ENCODE results near the gene ATP5F1C. TPM values are rescaled to one million over a fixed set of nuclear protein-coding genes. Genes with fewer than 3 reads are reported as not detected.

The ATP5F1C gene
- total RNA-seq, 1 experiment from 2014 or later: 288 TPM

GRCh38 chr10:7797582-7797981 is 9.6 kb downstream of the ATP5F1C start:
- CTCF ChIA-PET: no interaction called here
- DNase-seq (ENCODE audit: low spot score) (no peak), ATAC-seq (no peak)
- POLR2A ChIA-PET: interaction anchor here (0.8 kb wide), 1 partner anchor 10 kb away, joined by 3 read pairs; the partner anchor contains the start of genes ATP5F1C and KIN
- H3K4me1 Mint-ChIP-seq: no peaks in the 10 kb centered on the region; the same call in 1 of the 2 replicates
- peaks cover 54% of the 10 kb centered on the region for H3K36me3 Mint-ChIP-seq
- no peaks in the 10 kb centered on the region for H3K9me3 Mint-ChIP-seq
- TF ChIP-seq ZNF416 (CRISPR knock-in tag; IDR thresholded peaks at IDR 0.05): no peak
- no peak for TF ChIP-seq SMAD3 (CRISPR knock-in tag; IDR thresholded peaks at IDR 0.05; ENCODE audit: borderline replicate concordance)
- no peak for TF ChIP-seq ZNF121 (CRISPR knock-in tag; IDR thresholded peaks at IDR 0.05)
- TF ChIP-seq ELF4 (CRISPR knock-in tag; IDR thresholded peaks at IDR 0.05; ENCODE audit: low read depth): no peak
- TF ChIP-seq NR1H2 (CRISPR knock-in tag; IDR thresholded peaks at IDR 0.05): no peak
- no peak for TF ChIP-seq ESRRA (CRISPR knock-in tag; IDR thresholded peaks at IDR 0.05; ENCODE audit: borderline replicate concordance)
- no peak for TF ChIP-seq GABPB1 (CRISPR knock-in tag; IDR thresholded peaks at IDR 0.05)
- no peak for TF ChIP-seq ZNF532 (CRISPR knock-in tag; IDR thresholded peaks at IDR 0.05; ENCODE audit: borderline replicate concordance)
- TF ChIP-seq HMGA2 (CRISPR knock-in tag; IDR thresholded peaks at IDR 0.05): no peak
- no peak for TF ChIP-seq CDX4 (CRISPR knock-in tag; IDR thresholded peaks at IDR 0.05; ENCODE audit: borderline replicate concordance)
- no peaks in the 10 kb centered on the region for H3K27me3 Mint-ChIP-seq (ENCODE audit: low read depth)
- no peak overlapping the region for H3K27ac Mint-ChIP-seq
- no peak overlapping the region for H3K4me3 Mint-ChIP-seq

- no peak overlapping the region for H3K27ac Mint-ChIP-seq
- CTCF ChIA-PET: no interaction called here
- no peaks in the 10 kb centered on the region for H3K27me3 Mint-ChIP-seq (ENCODE audit: low read depth)
- no peak for TF ChIP-seq MYBL2 (CRISPR knock-in tag; IDR thresholded peaks at IDR 0.05)
- no peaks in the 10 kb centered on the region for H3K4me1 Mint-ChIP-seq
- H3K36me3 Mint-ChIP-seq: peaks cover 78% of the 10 kb centered on the region
- DNase-seq (ENCODE audit: low spot score) (no peak), ATAC-seq (no peak)
- H3K9me3 Mint-ChIP-seq: no peaks in the 10 kb centered on the region
- H3K4me3 Mint-ChIP-seq: no peak overlapping the region
- POLR2A ChIA-PET: no interaction called here
Measured at GRCh38 chr10:7802606-7803005, 14.6 kb downstream of the ATP5F1C start.

GRCh38 chr10:7804216-7804615 is 16.2 kb downstream of the ATP5F1C start:
- peaks cover 73% of the 10 kb centered on the region for H3K36me3 Mint-ChIP-seq
- ChIA-PET POLR2A (no interaction called here), CTCF (no interaction called here)
- DNase-seq (ENCODE audit: low spot score) (no peak), ATAC-seq (no peak)
- H3K27ac Mint-ChIP-seq: no peak overlapping the region
- H3K4me1 Mint-ChIP-seq: no peaks in the 10 kb centered on the region
- no peaks in the 10 kb centered on the region for H3K9me3 Mint-ChIP-seq
- no peaks in the 10 kb centered on the region for H3K27me3 Mint-ChIP-seq (ENCODE audit: low read depth)
- TF ChIP-seq ATF2 (CRISPR knock-in tag; IDR thresholded peaks at IDR 0.05; ENCODE audit: borderline replicate concordance, low read depth): no peak
- TF ChIP-seq ZNF317 (CRISPR knock-in tag; IDR thresholded peaks at IDR 0.05; ENCODE audit: borderline replicate concordance, low read depth): no peak
- TF ChIP-seq IRF2 (CRISPR knock-in tag; IDR thresholded peaks at IDR 0.05; ENCODE audit: borderline replicate concordance, low read depth): no peak
- no peak for TF ChIP-seq MLX (CRISPR knock-in tag; IDR thresholded peaks at IDR 0.05)
- no peak for TF ChIP-seq USF1 (CRISPR knock-in tag; IDR thresholded peaks at IDR 0.05)
- no peak overlapping the region for H3K4me3 Mint-ChIP-seq

Data from WTC11 (cell line).